HG03064 (cell line): ENCODE data around the gene DAB2IP.

Experiments used
- ATAC-seq: cut with Tn5 transposase; IDR thresholded peaks from one replicate; pipeline ENCODE4 v1.9.1; 2021; ENCODE audit warnings: low read depth; ENCODE audit not compliant: unreplicated experiment

DAB2IP gene

DNA sequence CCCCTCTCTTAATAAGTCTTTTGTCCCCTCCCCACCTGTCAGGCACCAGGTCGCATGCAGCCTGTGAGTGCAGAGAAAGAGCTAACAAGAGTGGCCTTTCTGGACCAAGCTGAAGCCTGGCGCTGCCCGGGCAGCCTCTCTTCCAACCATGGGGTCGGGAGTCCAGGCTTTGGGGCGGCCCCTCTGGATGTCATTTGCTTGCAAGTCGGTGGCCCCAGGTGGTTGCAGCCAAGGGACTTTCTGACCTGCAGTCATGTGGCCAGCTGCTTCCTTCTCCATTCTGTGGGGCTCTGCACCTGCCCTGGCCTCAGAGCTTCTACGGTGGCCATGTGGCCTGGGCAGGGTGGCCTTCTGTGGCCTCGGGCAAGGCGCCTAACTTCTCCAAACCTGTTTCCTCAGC lies 159.7 kb downstream of the DAB2IP start:
- no peak for ATAC-seq

DNA sequence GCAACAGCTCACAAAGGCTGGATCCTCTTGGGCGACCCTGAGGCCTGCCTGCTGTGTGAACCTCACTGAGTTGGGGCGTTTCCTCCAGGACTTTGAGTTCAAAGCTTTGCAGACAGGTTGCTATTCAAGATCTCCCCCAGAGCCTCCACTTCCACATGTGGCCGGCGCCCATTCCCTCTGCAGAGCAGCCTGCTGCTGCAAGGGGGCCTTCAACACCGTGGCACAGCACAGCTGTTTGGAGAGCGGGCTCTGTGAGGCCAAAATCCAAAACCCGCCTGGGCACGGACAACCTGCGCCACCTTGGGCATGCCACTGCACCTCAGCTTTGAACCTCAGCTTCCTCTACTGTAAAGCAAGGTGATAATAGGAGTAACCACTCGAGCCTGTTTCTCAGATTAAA lies 160.3 kb downstream of the DAB2IP start:
- ATAC-seq: no peak

DNA sequence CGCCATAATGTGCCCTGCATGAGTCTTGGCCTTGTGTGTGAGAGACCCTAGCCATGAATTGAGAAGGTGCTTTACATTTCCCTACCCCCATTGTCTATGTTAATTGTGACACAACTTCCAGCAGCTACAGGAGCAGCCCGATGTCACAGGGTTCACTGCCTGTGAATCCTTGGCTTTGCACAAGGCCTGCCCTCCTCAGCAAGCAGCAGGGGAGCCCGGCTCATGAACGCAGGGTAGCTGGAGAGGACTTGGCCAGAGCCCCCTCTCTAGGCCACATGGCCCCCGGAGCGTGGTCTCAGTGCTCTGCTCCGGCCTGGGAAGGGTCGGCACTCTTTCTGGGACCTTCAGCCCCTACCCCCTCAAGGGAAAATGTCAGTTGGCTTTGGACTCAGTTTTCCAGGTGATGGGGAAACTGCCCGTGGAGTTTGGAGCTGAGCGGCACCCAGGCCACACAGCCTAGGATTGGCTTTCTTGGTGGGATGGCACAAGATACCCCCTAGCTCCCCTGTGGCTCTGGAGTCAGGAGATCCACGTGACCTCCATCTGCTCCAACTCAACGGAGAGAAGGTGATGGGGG lies 160.8 kb downstream of the DAB2IP start:
- ATAC-seq: no peak

DNA sequence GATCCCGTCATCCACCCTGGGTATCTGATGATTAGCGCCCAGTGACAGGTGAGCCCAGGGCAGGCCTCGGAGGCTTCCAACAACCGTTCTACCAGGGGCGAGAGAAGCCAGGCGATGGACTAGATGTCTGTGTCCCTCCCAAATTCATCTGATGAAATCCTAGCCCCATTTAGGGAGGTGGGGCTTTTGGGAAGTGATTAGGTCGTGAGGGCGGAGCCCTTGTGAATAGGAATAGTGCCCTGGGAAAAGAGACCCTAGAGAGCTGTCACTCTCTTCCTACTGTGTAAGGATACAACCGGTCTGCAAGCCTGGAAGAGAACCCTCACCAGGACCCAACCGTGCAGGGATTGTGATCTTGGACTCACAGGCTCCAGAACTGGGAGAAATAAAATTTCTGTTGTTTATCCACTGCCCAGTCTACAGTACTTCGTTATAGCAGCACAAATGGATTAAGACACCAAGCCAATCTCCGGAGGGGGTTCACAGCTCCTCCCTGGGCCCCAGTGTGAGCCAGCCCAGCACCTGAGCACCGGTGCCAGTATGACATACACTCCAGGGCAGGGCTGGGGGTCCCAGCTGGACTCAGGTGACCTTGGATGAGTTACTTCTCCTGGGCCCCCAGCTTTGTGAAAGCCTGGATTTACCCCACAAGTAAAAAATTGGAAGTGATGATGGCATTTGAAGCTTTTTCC lies 162.2 kb downstream of the DAB2IP start:
- no peak for ATAC-seq

DNA sequence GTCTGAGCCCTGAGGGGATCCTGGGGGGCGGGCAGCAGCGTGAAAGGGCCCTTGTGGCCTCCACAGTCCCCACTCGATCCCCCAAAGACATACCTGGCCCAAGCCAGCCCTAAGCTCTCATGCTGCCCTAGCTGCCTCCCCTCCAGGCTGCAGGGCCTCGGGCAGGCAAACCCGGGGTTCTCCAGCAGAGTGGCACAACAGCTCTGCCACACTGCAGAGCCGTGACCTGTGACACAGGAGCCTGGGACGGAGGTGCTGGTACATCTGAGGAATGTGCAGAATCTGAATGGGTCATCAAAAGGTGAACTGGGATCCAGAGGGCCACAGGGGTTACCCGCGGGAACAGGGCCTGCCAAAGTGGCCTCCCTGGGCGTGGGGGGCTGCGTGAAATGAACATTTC lies 163.2 kb downstream of the DAB2IP start:
- no peak for ATAC-seq

DNA sequence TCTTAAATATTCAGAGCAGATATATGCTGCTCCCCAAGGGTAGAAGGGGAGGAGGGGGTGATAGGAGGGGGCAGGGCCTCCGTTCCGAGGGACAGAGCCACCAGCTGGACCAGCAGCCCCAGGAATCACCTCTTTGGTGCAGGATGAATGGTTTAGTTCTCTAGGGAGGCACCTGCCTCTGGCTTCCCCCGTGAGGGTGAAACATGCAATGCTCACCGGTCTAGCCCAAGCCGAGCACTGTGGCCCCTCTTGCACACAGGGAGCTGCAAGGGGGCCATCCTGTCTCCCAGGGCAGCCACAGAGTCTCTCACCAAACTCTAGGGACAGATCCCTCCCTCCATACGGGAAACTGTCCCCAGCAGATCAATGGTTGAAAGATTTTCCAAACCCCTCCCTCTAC lies 163.7 kb downstream of the DAB2IP start:
- no peak for ATAC-seq

DNA sequence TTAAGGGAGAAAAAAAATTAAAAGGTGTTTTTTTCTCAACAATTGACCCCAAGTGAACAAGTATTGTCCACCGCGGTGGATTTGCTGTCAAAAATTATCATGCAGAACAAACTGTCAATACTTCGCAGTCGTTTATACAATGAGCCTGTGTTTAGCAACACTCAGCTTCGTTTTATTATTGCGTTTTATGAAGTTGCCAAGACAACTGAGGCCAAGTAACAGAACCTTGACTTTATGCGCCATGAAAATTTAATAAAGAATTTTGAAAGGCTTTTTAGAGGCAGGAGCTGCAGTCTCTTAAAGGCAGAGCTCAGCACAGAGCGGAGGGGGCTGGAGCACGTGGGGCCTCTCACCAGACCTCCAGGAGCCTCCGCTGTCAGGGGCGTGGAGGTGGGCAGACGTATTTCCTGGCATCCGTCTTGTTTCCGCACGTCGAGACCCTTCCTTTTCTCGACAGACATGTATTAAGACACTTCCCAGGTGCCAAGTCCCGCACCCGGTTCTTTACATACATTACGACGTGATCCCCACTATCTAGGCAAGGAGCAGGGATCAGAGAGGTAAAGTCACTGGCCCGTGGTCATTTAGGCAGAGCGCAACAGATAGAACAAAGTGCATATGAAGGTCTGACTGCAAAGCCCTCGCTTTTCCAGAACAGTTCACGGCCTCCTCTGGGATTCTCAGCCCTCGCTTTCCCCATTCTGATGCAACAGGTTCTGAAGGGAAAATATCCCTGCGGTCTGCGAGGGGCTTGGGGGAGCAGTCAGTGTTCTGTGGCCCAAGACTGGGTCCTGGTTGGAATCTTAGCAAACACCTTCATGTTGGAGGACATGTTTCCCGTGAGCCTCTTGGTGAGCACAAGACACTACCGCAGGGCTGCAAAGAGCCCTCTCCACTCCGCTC lies 164.4 kb downstream of the DAB2IP start:
- ATAC-seq: no peak

DNA sequence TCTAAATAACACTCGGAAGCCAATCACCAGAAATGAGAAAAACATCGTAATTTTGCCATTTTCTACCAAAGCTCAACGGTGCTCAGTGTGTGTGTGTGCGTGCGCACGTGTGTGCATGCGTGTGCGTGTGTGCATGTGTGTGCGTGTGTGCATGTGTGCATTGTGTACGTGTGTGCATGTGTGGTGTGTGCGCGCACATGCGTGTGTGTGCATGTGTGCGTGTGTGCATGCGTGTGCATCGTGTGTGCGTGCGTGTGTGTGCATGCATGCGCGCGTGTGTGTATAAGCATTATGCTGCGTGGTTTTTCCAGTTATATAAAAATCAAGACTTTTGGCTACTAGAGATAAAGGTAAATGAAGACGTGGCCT lies 165.0 kb downstream of the DAB2IP start:
- no peak for ATAC-seq

DNA sequence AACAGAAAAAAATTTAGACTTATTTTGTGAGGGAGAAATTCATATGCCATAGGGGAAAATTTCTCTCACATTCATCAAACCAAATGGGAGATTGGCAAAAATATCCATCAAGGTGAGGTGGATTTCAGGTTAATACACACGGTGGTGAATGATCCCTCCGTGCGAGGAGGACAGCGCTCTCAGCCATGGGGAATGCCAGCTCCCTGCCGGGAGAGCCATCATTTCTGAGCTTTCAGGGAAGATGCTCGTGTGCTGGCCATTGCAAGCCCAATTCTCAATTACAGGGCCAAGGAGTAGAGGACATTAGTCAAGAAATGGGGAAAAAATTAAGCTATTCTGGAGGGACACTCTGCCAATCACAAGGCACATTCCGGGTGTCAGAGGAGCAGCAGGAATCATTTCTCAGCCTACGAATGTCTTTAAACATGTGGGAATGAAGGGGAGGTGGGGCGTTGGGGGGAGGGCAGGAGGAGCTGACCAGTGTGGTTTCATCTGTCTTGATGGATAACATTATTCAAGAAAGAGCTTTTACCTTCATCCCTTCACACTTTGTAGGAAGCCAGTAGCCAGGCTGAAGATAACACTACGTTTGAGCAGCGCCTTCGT lies 165.5 kb downstream of the DAB2IP start:
- no peak for ATAC-seq

DNA sequence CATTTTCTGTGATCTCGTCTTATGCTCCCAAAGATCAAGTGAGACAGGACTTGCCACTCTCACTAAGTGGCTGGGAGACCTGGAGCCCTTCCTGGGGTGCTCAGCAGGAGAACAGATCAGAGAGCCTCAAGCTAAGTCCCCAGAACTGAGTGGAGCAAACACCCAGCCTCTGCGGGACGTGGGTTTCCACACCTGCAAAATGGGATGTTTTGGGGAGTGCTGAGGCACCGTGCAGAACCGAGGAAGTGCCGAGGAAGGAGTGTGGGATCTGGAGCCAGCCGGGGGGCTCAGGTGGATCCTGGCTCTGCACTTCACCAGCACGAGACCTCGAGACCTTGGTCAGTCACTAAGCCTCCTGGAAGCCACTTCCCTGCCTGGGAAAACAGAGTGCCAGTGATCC lies 166.0 kb downstream of the DAB2IP start:
- no peak for ATAC-seq

DNA sequence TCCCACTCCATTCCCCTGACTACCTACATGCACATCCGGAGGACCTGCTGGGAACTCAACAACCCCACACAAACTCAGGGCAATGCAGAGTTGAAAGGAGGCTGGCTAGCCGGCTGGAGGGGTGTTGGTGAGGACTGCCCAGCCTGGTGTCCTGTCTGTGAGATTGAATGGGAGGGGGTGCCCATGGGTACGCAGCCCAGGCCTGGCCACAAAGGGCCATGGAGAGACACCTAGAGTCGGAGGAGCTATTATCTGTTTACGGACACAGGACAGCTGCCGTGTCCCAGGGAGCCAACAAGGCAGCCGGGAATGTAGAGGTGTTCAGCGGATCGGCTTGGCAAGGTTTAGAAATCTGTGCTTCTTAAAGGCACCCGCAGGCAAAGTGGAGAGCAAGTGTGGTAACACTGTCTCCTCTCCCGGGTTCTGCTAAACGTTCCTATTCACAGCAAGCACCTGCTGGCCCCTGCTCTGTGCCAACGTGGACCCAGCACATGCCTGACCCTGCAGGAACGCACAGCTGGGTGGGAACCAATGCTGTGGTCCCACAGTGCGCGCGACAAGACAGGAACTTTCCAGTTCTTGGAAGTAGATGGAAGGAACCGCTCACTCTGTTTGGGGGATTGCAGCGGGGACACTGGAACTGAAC lies 166.7 kb downstream of the DAB2IP start:
- no peak for ATAC-seq

DNA sequence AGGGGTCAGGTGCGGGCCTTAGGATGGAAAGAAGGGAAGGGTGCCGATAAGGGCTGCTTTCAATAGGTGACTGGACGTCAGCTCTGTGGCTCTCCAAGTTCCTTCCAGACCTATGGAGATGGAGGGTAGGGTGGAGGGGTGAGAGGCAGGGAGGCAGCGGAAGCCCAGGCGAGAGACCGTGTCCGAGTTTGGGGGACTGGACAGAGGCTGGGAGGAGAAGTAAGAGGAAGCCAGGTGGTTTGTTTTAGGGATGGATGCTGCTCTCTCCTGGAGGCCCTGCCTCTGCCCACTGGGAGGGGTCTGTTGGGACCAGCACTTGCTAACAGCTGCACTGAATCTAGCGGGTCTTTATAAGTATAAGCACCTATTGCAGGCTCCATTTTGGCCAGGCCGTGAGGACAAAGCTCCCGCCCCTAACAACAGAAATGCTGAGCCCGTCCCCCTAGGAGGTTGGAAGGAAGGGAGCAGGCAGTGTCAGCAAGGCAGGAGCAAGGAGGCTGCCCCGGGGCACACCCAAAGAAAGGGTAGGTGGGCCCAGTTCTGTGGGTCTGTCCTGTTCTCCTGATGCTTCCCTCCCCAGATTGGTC lies 167.5 kb downstream of the DAB2IP start:
- no peak for ATAC-seq

DNA sequence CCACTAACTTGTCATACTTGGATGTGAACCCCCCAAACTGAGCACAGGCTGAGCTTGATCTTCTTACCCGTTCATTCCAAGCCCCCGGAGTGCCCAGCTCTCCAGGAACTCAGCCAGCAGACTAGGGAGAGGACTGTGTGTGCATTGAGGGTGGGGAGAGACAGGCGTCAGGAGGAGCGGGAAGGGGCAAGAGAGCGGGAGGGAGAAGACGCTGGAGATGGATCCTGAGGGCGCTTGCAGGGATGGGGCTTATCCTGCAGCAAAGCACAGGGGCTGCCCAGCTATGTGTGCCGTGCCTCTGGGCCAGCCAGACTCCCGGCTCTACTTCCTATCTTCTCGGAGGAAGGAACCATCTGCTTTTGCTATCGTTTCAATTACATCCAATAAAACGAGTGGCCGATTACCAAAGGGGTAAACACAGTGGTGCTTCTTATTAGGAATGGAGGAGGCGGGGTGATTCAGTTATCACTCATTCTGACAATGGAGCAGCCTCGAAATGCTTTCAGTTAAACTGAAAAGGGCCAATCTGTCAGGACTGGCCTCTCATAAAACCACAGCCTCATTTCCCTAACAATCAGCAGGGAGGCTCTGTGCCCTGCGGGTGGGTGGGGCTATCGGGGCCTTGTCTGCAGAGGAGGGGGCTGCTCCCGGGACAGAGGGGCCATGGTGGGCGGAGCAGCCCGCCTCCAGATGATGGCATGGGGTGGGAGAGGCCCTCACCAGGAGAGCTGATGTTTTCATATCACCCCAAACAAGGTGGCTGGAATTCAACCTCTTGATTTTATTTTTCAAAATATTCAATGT lies 168.2 kb downstream of the DAB2IP start:
- ATAC-seq: no peak

DNA sequence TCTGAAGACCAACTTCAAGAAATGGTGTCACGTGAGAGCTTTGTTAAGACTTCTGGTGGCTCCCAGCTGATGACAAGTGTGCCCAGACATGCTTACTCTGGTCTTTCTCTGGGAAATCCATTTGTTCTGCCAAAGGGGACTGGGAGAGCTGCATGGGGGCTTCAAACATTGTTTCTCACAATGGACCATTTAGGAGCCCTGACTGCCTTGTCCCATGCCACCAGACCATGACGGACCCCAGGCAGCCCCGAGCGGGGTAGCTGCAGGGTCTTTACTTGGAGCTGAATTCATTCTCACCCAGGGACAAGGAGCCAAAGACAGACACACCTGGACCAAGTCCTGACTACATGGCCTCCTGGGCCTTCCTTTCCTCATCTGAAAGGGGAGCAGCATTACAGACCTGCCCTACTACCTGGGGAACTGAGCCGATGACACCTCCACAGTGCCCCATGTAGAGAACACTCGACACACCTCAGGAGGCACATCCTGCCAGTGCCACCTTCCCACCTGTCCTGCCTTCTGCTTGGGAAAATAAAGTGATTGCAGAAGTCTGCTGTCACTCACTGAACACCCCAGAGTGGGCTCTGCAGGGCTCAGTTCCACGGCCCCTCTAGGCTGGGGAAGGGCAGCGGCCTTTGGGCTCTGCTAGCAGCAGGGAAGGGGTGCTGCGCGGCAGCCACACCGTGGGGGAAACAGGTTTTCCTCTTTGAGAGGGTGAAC lies 169.0 kb downstream of the DAB2IP start:
- no peak for ATAC-seq

DNA sequence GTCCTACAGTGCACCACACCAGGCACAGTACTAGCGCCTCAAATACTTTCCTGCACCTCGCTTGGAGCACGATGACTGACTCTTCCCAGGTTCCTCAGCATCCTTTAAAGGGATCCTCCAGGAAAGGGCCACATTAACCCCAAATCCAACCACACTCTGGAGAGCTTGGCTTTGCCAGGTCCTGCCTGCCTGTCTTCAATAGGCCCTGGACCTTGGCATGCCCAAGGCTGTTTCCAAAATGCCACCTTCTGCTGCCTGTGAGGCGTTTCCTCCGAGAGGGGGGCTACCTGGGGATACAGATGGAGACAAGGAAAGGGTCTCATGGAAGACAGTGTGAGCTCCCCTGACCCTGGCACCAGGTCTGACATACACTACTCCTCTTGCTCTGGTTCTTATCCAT lies 169.9 kb downstream of the DAB2IP start:
- no peak for ATAC-seq

DNA sequence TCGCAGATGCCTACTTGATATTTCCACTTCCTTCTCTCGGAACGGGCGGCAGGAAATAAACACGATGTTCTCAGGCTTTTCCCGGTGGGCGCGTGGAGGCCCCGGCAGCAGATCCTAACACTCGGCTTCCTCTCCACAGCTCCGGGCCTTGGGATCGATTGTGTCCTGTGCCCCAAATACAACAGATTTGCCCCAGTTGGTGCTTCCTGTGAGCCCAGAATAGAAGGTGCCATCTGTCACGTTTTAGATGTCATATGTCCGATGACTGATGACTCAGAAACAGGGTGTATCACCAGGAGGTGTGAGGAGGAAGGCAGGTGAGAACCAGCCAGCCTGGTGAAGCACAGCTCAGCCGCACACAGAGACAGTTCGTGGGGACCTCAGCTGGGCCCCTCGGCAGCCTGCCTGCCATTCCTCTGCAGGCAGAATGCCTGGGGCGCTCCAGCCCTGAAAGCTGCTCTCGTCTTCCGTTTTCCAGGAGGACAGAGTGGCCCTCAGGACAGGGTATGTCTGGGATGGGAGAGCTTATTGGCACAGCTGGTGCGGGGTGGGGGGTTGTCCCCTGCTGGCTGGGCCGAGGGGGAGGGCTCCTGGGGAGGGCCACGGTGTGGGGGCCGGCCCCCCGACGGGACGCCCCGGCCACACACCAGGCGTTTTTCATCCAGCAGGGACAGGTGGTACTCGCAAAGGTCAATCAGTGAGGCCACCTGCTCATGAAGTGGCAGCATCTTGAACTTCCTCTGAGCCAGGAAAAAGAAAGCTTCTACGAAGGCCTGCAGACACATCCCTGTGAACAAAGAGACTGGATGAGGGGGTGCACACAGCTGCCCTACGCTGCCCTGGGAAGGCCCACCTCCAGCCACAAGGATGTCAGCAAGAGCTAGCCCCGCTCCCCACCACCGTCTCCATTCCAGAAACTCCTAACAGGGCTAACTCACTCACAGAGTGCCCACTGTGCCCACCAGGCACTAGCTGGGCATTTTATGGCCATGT lies 171.0 kb downstream of the DAB2IP start:
- no peak for ATAC-seq

DNA sequence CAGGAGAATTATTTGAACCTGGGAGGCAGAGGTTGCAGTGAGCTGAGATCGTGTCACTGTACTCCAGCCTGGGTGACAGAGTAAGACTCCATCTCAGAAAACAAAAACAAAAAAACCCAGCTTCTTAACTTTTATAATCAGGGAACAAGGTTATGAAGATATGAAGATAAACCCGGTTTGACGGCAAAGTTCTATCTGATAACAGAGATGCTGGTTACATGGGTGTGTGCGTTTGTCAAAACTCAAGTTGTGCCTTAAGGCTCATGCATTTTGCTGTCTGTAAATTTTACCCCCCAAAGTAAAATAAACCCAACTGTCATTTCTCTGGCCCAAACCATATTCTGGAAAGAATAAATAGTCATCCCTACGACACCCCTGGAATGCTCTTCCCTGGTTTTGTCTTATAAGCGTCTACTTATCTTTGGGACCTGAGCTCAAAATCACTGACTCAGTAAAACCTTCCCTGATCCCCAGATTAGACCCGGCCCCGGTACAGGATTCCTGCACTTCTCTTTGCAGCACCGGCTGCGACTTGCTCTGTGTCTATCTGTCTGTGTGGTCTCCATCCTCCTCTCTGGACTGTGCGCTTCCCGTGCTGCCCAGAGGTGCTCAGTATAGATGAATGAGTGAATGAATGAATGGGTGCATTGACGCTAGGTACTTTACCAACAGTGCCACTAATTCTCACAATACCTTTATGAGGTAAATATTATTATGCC lies 172.2 kb downstream of the DAB2IP start:
- no peak for ATAC-seq
